SK-N-MC (cell line): ENCODE data around the gene MCRIP1.

Source experiments
- DNase-seq: peaks from one replicate; pipeline ENCODE4 v3.0.0-alpha.2; 2011; ENCODE audit warnings: low read depth, low spot score
- H3K27ac ChIP-seq: fragments of 200-600 bp; sonication (generic); 2 replicates; pipeline ENCODE4 v1.5.1; 2016; ENCODE audit warnings: mixed run types
- H3K36me3 ChIP-seq: fragments of 200-600 bp; sonication (generic); 2 replicates; pipeline ENCODE4 v1.6.1; 2017; ENCODE audit warnings: antibody characterized with exemption, low read length, mixed read lengths; ENCODE audit not compliant: insufficient read depth
- H3K4me3 ChIP-seq: fragments of 200-600 bp; sonication (generic); 2 replicates; pipeline ENCODE4 v1.5.1; 2016
- H3K9ac ChIP-seq: fragments of 200-600 bp; sonication (generic); 2 replicates; pipeline ENCODE4 v1.8.0; 2017; ENCODE audit warnings: mixed run types, mixed read lengths; ENCODE audit not compliant: insufficient read length
- H3K9me3 ChIP-seq: fragments of 200-600 bp; sonication (generic); 2 replicates; pipeline ENCODE4 v1.6.1; 2017; ENCODE audit warnings: low read depth, mild to moderate bottlenecking, antibody characterized with exemption, low read length, moderate library complexity, mixed read lengths
- EZH2 ChIP-seq: fragments of 200-600 bp; sonication (generic); IDR thresholded peaks from one replicate; pipeline ENCODE4 v1.6.1; 2017; ENCODE audit warnings: antibody characterized with exemption
- FOXP2 ChIP-seq: optimal IDR thresholded peaks from 2 replicates; pipeline ENCODE3; 2011; ENCODE audit warnings: mild to moderate bottlenecking, moderate library complexity; ENCODE audit not compliant: insufficient read depth; ENCODE audit errors: extremely low read length, control extremely low read depth
- POLR2AphosphoS5 ChIP-seq: IDR thresholded peaks from 2 replicates; pipeline ENCODE4 v1.6.1; 2012; ENCODE audit warnings: mild to moderate bottlenecking, low read depth, low read length, borderline replicate concordance

MCRIP1 gene

DNA sequence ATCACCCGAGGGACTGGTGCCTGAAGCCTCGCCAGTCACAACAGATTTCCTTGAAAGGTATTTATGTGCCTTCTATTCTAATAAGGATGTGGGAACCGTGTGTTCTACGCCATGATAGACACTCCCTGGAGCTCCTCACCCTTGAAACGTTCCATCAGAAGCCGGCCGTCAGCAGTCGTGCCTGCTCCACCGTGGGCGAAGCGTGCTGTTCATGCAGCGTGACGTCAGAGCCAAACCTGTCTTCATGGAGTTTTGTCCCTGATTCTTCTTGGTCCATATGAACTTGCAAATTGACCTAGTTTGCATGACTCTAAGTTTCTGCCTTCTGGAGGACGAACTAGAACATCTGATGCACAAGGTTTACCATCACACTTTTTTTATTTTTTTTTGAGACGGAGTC, 6.2 kb upstream of the MCRIP1 start:
- Histone ChIP-seq H3K9me3 (no peaks in the 10 kb centered on the region), H3K4me3 (no peak overlapping the region), H3K36me3 (peaks cover 9% of the 10 kb centered on the region; the same call in 1 of the 2 replicates), H3K27ac (no peak overlapping the region), H3K9ac (no peak overlapping the region)
- TF ChIP-seq POLR2AphosphoS5 = no peak
- no peak for TF ChIP-seq FOXP2
- TF ChIP-seq EZH2 = no peak
- no peak for DNase-seq

DNA sequence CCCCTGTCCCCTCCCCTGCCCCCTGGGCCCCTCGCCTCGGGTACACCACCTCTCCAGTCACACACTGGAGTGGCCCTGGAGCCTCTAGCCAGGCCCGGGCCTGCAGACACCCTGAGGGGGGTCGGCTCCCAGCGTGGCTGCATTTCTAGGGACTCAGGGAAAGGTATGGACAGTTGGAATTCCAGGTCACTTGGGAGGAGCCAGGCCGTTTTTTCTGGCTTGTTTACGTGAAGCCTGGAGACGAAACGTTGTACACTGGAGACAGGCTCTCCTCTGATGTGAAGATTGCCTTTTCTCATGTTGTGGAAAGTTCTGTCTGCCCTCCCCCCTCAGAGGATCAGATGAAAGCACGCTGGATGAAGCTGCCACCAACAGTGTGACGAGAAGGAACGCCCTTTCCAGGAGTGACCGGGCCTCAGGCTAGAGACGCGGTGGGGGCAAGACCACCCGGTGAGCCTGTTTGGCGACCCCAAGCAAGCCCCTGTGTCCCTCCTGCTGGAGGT, 5.7 kb upstream of the MCRIP1 start:
- H3K4me3 ChIP-seq = no peak overlapping the region
- no peaks in the 10 kb centered on the region for H3K9me3 ChIP-seq
- peaks cover 5% of the 10 kb centered on the region; the same call in 1 of the 2 replicates for H3K36me3 ChIP-seq
- DNase-seq = no peak
- no peak overlapping the region for H3K27ac ChIP-seq
- H3K9ac ChIP-seq = no peak overlapping the region
- TF ChIP-seq POLR2AphosphoS5 = no peak
- TF ChIP-seq EZH2 = no peak
- TF ChIP-seq FOXP2 = no peak

DNA sequence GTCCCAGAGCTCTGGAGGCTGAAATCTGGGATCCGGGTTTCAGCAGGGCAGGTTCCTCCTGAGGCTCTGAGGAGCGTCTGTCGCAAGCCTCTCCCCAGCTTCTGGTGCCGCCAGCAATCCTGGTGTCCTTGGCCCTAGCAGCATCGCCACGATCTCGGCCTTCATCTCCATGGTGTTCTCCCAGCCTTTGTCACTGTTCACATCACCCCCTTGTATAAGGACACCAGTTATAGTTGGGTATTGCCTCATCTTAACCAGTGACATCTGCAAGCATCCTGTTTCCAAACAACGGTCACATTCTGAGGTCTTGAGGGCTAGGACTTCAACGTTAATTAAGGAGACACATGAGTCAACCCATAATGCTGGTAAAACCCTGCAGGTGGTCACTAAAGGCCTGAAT, 4.5 kb upstream of the MCRIP1 start:
- H3K9ac ChIP-seq = no peak overlapping the region
- no peak for TF ChIP-seq EZH2
- no peak for TF ChIP-seq POLR2AphosphoS5
- no peak for TF ChIP-seq FOXP2
- H3K36me3 ChIP-seq = no peaks in the 10 kb centered on the region; the same call in 1 of the 2 replicates
- H3K4me3 ChIP-seq = no peak overlapping the region
- no peak for DNase-seq
- no peak overlapping the region for H3K27ac ChIP-seq
- no peaks in the 10 kb centered on the region for H3K9me3 ChIP-seq

DNA sequence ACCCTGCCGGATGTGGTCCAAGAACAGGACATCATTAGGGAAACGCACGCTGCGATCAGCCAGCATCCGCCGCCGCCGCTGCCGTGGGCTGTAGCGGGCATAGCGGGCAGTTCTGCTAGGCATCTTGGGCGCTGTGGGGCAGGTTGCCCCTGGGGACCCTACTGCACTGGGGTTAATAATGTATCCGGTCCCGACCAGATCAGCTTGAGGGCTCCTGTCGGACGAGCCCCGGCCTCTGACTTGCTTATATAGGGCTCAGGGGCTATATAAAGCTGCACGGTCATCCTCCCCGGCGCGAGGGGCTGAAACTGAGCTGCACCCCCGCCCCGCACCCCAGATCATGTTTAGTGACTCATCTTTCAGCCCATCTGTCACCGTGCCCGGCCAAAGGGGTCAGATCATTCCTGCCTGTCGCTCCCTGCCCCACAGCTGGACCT, 1.8 kb upstream of the MCRIP1 start, which contains the start of gene PPP1R27:
Gene PPP1R27, minus strand, starts transcription at position 220 of the 437 bp plus-strand sequence. Its CDS starts 97 bp downstream, at position 123.
- DNase-seq = no peak
- Histone ChIP-seq H3K4me3 (peak within 1 kb of the TSS; percentile 100), H3K9ac (peak within 1 kb of the TSS; percentile 100), H3K27ac (peak within 1 kb of the TSS; percentile 96; the same call in 1 of the 2 replicates), H3K9me3 (no peaks in the 10 kb centered on the region), H3K36me3 (no peaks in the 10 kb centered on the region)
- no peak for TF ChIP-seq EZH2
- no peak for TF ChIP-seq POLR2AphosphoS5

DNA sequence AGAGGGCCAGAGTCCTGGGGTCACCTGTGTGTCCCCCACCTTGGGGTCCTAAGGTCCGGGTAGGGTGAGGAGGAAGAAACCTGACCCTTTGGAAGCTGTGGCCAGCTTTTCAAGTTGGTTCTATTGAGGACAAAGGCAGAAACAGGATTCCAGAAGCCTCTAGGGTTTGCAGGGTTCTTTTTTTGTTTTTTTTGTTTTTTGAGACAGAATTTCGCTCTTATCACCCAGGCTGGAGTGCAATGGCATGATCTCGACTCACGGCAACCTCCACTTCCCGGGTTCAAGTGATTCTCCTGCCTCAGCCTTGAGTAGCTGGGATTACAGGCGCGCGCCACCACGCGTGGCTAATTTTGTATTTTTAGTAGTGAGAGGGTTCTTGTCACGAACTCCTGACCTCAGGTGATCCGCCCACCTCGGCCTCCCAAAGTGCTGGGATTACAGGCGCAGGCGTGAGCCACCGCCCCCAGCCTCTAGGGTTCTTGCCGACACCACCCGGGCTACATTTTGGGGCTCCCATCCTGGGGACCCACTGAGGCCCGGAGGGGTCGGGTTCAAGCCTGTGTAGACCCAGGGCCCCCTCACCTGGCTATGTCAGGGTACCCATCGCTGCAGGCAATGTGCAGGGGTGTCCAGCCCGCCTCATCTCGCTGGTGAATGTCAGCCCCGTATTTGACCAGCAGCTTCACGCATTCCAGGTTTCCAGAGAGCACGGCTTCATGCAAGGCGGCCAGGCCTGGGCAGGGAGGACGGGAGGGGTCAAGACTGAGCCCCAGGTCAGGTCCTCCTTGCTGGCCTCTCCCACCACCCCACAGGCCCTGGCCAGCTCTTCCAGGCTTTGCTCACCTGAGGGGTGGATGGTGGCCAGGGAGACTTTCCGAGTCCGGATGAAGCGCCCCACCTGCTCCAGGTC, 1.1 kb upstream of the MCRIP1 start:
- H3K36me3 ChIP-seq = no peaks in the 10 kb centered on the region
- TF ChIP-seq FOXP2 (no peak), POLR2AphosphoS5 (no peak), EZH2 (no peak)
- no peaks in the 10 kb centered on the region for H3K9me3 ChIP-seq
- H3K27ac ChIP-seq = peak overlapping the region; percentile 96
- H3K9ac ChIP-seq = peak overlapping the region; percentile 100
- no peak for DNase-seq
- H3K4me3 ChIP-seq = peak overlapping the region; percentile 100

DNA sequence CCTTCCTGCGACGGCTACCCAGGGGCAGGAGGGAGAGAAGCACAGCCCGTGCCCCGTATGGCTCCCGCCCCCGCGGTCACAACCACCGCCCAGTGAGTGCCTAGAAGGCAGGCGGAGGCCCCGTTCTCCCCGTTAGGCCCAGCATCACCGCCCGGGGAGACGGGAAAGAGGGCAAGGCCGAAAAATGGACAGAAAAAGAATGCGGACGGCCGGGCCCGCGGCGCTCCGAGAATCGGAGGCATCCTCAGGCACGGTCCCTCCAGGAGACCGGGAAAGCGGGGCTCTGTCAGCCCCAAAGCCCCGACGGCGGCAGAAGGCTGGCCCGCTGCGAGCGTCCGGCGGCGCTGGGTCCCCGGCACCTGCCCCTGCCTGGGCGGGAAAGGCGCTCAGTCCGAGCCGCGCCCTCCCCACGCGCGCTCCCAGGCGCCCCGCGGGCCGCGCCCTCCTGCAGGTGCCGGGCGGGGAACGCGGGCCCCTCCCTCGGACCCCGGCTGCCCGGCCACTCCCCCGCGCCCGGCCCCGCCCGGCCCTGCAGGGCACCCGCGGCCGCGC, 407 bp downstream of the MCRIP1 start:
- no peaks in the 10 kb centered on the region for H3K36me3 ChIP-seq
- peak overlapping the region; percentile 90 for H3K9ac ChIP-seq
- TF ChIP-seq POLR2AphosphoS5 (no peak), FOXP2 (no peak), EZH2 (no peak)
- H3K27ac ChIP-seq = peak overlapping the region; percentile 83
- DNase-seq = no peak
- H3K4me3 ChIP-seq = peak overlapping the region; percentile 98
- no peaks in the 10 kb centered on the region for H3K9me3 ChIP-seq

DNA sequence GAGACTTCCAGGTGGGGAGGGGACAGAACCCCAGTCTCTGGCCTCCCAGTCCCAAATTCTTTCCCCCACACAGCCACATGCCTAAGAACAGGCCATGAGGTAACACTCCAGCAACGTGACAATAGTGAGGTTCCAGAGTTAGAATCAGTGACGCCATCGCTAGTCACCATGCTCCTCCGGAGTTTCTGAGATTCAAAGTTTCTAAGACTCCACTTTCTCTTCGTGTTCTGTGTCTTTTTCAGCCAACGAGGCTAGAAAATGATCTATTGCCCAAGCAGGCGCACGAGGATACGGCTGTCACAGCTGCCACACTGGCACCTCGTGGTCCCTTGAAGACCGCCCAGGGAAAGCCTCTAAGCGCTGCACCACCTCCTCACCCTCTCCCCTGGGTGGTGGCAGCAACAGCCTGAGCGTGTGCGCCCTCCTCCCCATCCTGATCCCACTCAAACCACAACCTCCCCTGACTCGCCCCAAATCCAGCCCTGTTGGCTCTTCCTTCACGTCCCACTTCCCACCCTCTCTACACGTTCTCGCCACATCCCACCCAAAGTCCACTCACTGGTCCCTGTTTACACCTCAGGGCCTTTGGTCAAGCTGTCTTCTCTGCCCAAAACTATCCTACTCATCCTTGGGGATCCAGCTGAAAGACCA, 1.0 kb downstream of the MCRIP1 start:
- peak overlapping the region; percentile 98 for H3K4me3 ChIP-seq
- peak overlapping the region; percentile 90 for H3K9ac ChIP-seq
- H3K36me3 ChIP-seq = no peaks in the 10 kb centered on the region
- no peaks in the 10 kb centered on the region for H3K9me3 ChIP-seq
- TF ChIP-seq EZH2 = no peak
- TF ChIP-seq FOXP2 = no peak
- no peak for TF ChIP-seq POLR2AphosphoS5
- peak overlapping the region; percentile 83 for H3K27ac ChIP-seq
- DNase-seq = no peak

DNA sequence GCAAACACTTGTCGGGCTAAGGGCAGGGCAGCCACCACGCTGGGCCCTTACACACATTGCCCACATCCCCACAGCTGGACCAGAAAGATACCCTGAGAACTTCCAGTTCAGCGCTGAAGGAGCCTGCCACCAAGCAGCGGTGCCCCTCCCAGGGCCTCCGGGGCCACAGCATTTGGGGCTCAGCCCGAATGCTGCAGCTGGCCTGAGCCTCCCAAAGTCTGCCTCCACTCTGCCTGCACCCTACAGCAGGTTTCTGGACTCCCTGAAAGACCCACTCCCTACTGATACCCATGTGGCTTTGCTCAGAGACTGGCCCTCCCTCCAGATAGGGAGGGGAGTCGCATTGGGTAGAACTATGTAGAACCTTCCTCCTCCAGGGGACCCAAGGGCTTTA, 1.5 kb downstream of the MCRIP1 start:
- TF ChIP-seq FOXP2 (no peak), POLR2AphosphoS5 (no peak; the same call in 1 of the 2 replicates), EZH2 (no peak)
- no peaks in the 10 kb centered on the region for H3K36me3 ChIP-seq
- H3K4me3 ChIP-seq = peak overlapping the region; percentile 98
- H3K9me3 ChIP-seq = no peaks in the 10 kb centered on the region
- peak overlapping the region; percentile 83 for H3K27ac ChIP-seq
- no peak for DNase-seq
- H3K9ac ChIP-seq = peak overlapping the region; percentile 90
